Coronary artery (tissue), 2 donors: ENCODE results near the gene UIMC1.
"Not testable (repeated sequence)": the region's sequence is repeated elsewhere in the genome, so short reads cannot be mapped to it uniquely, and the experiment has no call there.

Experiments used
- DNase-seq: peaks from one replicate; pipeline ENCODE4 v3.0.0-alpha.2; 2017; ENCODE audit warnings: low spot score
- H3K27ac ChIP-seq, 2 donors: fragments of 200-600 bp; sonication (generic); one replicate each; pipeline ENCODE4 v1.5.1; 2016 to 2019
- H3K4me3 ChIP-seq: fragments of 200-600 bp; sonication (generic); 2 replicates; pipeline ENCODE4 v1.5.1; 2016; ENCODE audit warnings: mild to moderate bottlenecking, moderate library complexity
- CTCF ChIP-seq: fragments of 200-600 bp; sonication (generic); IDR thresholded peaks from one replicate; pipeline ENCODE4 v1.5.1; 2019; ENCODE audit warnings: antibody characterized with exemption

Gene UIMC1

GRCh38 chr5:176996780-176997179 is 9.8 kb downstream of the UIMC1 start:
- no peak for TF ChIP-seq CTCF
- Histone ChIP-seq H3K4me3 (no peak overlapping the region), H3K27ac (no peak overlapping the region)
- DNase-seq = no peak

- Histone ChIP-seq H3K4me3 (no peak overlapping the region), H3K27ac (no peak overlapping the region)
- no peak for TF ChIP-seq CTCF
Observed at GRCh38 chr5:176995896-176996767, 10.4 kb downstream of the UIMC1 start.

GRCh38 chr5:176995122-176995490 is 11.5 kb downstream of the UIMC1 start:
- peak overlapping the region in 1 of 2 donors; percentile 38 for H3K27ac ChIP-seq
- TF ChIP-seq CTCF = no peak

More at GRCh38 chr5:176995896-176996767, 10.4 kb downstream of the UIMC1 start:
- DNase-seq = no peak

GRCh38 chr5:176994460-176995121 is 12.0 kb downstream of the UIMC1 start:
- no peak for TF ChIP-seq CTCF
- peak overlapping the region; percentile 9 to 38 for H3K27ac ChIP-seq
- DNase-seq = no peak
- no peak overlapping the region for H3K4me3 ChIP-seq

More at GRCh38 chr5:176995122-176995490, 11.5 kb downstream of the UIMC1 start:
- DNase-seq = no peak
- no peak overlapping the region for H3K4me3 ChIP-seq

- DNase-seq, H3K4me3 ChIP-seq, H3K27ac ChIP-seq: not testable (repeated sequence)
Observed at GRCh38 chr5:176993081-176993480, 13.5 kb downstream of the UIMC1 start.

GRCh38 chr5:176987583-176987982 is 19.0 kb downstream of the UIMC1 start:
- no peak for DNase-seq
- TF ChIP-seq CTCF = no peak
- no peak overlapping the region for H3K27ac ChIP-seq
- H3K4me3 ChIP-seq = no peak overlapping the region

- Histone ChIP-seq H3K27ac (no peak overlapping the region), H3K4me3 (no peak overlapping the region)
- DNase-seq = no peak
- no peak for TF ChIP-seq CTCF
Observed at GRCh38 chr5:176986280-176986679, 20.3 kb downstream of the UIMC1 start.
